ENCODE data around the gene YKT6. TPM values are rescaled to one million over a fixed set of nuclear protein-coding genes. Genes with fewer than 3 reads are reported as not detected.

YKT6 gene
- total and polyA plus RNA-seq, 8 donors = 57.0 to 88.2 (median 65.4) TPM

DNA sequence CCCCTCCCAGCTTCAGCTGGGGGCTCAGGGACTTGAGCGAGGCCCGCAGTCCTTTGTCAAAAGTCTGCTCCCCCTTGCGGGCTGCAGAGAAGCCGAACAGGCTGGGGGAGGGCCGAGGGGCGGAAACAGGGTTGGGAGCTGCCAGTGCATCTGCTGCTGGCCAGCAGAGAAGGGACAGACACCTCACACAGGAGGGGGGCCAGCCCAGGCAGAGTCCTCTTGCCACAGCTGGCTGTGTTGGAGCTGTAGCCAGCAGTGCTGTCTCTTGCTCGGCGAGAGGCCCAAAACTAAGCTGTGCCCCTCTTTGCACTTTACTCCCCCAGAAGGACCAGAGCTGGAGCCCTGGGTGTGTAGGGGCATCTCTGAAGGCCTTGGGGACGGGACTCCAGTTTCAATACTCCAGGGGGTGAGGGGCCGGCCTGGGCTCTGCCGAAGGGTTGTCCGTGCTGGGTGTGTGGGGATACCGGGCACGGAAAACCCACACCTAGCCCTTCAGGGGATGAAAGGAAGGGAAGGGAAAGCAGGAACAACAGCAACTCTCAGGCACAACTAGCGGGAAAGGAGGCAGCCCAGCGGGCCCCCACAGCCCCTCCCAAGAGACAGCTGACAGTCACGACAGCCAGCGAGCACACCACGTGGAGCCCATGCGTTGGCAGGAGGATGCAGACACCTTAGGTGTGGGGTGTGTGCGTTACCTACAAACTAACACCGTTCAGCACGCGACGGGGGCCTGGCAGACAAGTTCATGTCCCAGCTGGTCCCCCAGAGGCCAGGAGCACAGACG lies 17.8 kb downstream of the YKT6 start:
- Histone ChIP-seq H3K4me3 (no peak overlapping the region), H3K27me3 (peaks cover 0 to 9% of the 10 kb centered on the region in 2 donors), H3K27ac (no peak overlapping the region), H3K36me3 (peaks cover 0 to 13% of the 10 kb centered on the region in 2 donors), H3K4me1 (no peaks in the 10 kb centered on the region), H3K9me3 (no peaks in the 10 kb centered on the region)
- DNase-seq (peak in 2 of 4 donors; percentile 25 to 73), ATAC-seq (no peak)
- TF ChIP-seq, protein P1, sequence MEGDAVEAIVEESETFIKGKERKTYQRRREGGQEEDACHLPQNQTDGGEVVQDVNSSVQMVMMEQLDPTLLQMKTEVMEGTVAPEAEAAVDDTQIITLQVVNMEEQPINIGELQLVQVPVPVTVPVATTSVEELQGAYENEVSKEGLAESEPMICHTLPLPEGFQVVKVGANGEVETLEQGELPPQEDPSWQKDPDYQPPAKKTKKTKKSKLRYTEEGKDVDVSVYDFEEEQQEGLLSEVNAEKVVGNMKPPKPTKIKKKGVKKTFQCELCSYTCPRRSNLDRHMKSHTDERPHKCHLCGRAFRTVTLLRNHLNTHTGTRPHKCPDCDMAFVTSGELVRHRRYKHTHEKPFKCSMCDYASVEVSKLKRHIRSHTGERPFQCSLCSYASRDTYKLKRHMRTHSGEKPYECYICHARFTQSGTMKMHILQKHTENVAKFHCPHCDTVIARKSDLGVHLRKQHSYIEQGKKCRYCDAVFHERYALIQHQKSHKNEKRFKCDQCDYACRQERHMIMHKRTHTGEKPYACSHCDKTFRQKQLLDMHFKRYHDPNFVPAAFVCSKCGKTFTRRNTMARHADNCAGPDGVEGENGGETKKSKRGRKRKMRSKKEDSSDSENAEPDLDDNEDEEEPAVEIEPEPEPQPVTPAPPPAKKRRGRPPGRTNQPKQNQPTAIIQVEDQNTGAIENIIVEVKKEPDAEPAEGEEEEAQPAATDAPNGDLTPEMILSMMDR (IDR thresholded peaks at IDR 0.05) = no peak
- intact Hi-C loops (cut with DNase I) = no loop called here

DNA sequence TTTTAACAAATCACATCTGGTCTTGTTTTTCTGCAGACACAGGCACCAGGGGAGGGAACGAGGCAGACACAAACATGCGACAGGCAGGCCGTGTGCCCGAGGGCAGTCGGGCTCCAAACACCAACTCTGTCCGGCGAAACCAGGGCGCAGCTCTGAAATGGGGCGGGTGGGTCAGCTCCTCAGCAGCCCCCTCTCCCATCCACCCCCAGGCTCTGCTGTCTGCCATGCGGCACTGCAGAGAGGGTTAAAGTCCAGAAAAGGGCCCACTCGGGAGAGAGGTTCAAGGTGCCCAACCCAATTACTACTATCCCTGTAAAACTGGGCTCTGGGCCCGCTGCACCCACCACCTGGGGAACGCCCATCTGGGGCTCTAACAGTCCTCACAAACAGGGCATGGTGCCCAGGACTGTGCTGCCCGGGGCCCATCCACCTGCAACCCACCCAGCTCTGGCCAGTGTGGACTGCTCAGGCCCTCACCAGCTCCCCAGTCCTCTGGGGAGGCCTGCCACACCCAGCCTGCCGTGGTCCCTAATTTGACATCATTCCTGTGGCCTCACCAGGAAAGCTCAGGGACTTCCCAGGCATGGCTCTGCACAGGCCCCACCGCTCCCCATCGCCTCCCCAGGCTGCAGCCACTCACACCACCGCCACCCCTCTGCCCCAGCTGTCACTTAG lies 18.7 kb downstream of the YKT6 start:
- TF ChIP-seq, protein P1 (IDR thresholded peaks at IDR 0.05) = no peak
- no peak overlapping the region for H3K4me3 ChIP-seq
- ATAC-seq (no peak), DNase-seq (no peak)
- no peaks in the 10 kb centered on the region for H3K4me1 ChIP-seq
- H3K36me3 ChIP-seq = peaks cover 0 to 4% of the 10 kb centered on the region in 2 donors
- intact Hi-C loops (cut with DNase I) = no loop called here
- no peak overlapping the region for H3K27ac ChIP-seq
- peaks cover 0 to 13% of the 10 kb centered on the region in 2 donors for H3K27me3 ChIP-seq
- no peaks in the 10 kb centered on the region for H3K9me3 ChIP-seq

DNA sequence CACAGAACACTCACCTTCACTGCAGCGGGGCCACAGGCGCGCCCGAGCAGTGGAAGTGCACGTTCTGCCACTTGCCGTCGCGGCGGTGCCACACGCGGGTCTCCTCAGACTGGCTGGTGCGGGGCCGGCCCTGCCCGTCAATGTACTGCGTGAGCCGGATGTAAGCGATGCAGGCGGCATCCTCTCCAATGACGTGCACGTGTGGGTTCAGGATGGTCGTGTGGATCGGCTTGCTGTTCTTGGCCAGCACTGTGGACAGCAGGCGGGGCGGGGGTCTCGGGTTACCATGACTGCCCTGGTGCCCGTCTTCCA lies 19.2 kb downstream of the YKT6 start:
- no peaks in the 10 kb centered on the region for H3K9me3 ChIP-seq
- no peaks in the 10 kb centered on the region for H3K4me1 ChIP-seq
- peaks cover 0 to 18% of the 10 kb centered on the region in 2 donors for H3K27me3 ChIP-seq
- intact Hi-C loops (cut with DNase I) = no loop called here
- H3K27ac ChIP-seq = no peak overlapping the region
- no peaks in the 10 kb centered on the region for H3K36me3 ChIP-seq
- TF ChIP-seq, protein P1 (IDR thresholded peaks at IDR 0.05) = no peak
- no peak overlapping the region for H3K4me3 ChIP-seq
- ATAC-seq (no peak), DNase-seq (peak in 1 of 4 donors; percentile 67)

DNA sequence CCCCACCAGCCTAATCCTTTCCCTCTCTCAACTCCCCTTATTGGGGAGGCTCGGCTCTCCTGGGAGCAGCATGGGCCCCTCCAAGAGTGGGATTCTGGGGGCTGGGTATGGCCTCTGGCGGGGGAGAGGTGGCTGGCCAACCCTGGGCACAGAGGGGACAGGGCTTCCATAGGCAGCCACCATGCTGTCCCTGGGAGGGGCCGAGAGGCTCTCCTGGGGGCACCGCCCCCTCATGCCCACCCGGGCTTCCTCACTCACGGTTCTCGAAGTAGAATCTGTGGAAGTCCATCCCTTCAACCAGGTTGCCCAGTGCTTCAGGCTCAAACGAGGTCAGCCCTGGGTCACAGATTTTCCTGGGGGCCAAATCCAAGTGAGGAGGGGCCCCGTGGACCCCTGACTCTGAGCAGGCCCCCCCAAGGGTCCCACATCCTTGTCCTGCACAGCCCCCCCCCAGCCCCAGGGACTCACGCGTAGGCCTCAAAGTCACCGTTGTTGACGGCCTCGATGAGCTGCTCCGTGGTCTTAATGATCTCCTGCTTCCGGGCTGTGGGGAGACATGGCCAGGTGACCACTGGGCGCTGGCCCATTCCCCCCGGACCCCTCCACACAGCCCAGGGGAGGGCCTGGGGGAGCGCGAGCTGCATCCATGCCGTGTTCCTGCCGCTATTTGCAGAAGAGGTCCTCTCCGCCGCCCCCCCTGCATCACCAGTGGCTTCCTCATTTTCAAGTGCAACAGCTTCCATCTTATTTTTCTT lies 19.8 kb downstream of the YKT6 start:
- DNase-seq = peak in 1 of 4 donors; percentile 55
- Histone ChIP-seq H3K4me1 (no peaks in the 10 kb centered on the region), H3K27me3 (peaks cover 4 to 23% of the 10 kb centered on the region in 2 donors), H3K4me3 (no peak overlapping the region), H3K36me3 (no peaks in the 10 kb centered on the region), H3K27ac (no peak overlapping the region), H3K9me3 (no peaks in the 10 kb centered on the region)
- TF ChIP-seq, protein P1 (IDR thresholded peaks at IDR 0.05) = no peak
- no peak for ATAC-seq
- intact Hi-C loops (cut with DNase I) = no loop called here

Measured in left lung (tissue), 10 donors.